Gastrocnemius medialis (tissue), 4 donors: ENCODE results near the gene TMEM161B.

ENCODE experiments used
- POLR2A ChIP-seq, 2 donors: fragments of 450-650 bp; IDR thresholded peaks; one replicate each; pipeline ENCODE4 v1.6.1; 2017; ENCODE audit warnings: antibody characterized with exemption in 2 of 2, mild to moderate bottlenecking in 2 of 2, moderate library complexity in 2 of 2
- TF ChIP-seq, protein P1 (sequence below), 5 experiments: fragments of 450-650 bp in 3 of 5; fragments of 200-600 bp in 2 of 5; sonication (generic) in 2 of 5; IDR thresholded peaks in 4 of 5; conservative IDR thresholded peaks in 1 of 5; 1 replicate in 4 of 5; 2 replicates in 1 of 5; pipeline ENCODE4 v1.5.1; 2016 to 2019; ENCODE audit warnings: antibody characterized with exemption in 5 of 5, mild to moderate bottlenecking in 3 of 5, moderate library complexity in 3 of 5

DNA sequence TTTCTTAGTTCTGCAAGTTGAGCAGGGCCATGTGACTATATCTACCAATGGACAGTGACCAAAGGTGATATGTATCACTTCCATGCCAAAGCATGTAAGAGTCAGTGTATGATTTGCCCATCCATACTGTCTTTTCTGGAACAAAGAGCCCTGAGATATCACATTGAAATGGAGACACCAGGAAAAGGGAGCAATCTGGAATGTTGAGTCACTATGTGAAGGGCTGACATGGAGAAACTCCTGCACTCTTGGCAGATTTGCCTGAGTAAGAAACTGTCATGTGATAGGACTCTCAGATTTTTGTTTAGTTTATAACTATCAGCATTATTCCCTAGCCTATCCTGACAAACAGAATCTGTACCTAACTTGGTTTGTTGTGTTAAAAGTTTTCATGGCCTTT lies 29.8 kb upstream of the TMEM161B start:
- TF ChIP-seq, protein P1, sequence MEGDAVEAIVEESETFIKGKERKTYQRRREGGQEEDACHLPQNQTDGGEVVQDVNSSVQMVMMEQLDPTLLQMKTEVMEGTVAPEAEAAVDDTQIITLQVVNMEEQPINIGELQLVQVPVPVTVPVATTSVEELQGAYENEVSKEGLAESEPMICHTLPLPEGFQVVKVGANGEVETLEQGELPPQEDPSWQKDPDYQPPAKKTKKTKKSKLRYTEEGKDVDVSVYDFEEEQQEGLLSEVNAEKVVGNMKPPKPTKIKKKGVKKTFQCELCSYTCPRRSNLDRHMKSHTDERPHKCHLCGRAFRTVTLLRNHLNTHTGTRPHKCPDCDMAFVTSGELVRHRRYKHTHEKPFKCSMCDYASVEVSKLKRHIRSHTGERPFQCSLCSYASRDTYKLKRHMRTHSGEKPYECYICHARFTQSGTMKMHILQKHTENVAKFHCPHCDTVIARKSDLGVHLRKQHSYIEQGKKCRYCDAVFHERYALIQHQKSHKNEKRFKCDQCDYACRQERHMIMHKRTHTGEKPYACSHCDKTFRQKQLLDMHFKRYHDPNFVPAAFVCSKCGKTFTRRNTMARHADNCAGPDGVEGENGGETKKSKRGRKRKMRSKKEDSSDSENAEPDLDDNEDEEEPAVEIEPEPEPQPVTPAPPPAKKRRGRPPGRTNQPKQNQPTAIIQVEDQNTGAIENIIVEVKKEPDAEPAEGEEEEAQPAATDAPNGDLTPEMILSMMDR (IDR thresholded peaks at IDR 0.05 in 4 of 5, conservative IDR thresholded peaks at IDR 0.05 in 1 of 5), result no peak
- no peak for TF ChIP-seq POLR2A (IDR thresholded peaks at IDR 0.05)
